HG03354 (cell line): ENCODE data around the gene LPP.

Experiments used
- ATAC-seq: cut with Tn5 transposase; IDR thresholded peaks from one replicate; pipeline ENCODE4 v1.9.1; 2021; ENCODE audit warnings: mild to moderate bottlenecking; ENCODE audit not compliant: unreplicated experiment, poor library complexity, severe bottlenecking

LPP gene

GRCh38 chr3:188188911-188189310 lies 35.0 kb downstream of the LPP start:
- no peak for ATAC-seq

- no peak for ATAC-seq
These were observed 37.5 kb downstream of the LPP start for GRCh38 chr3:188191460-188191859.

DNA sequence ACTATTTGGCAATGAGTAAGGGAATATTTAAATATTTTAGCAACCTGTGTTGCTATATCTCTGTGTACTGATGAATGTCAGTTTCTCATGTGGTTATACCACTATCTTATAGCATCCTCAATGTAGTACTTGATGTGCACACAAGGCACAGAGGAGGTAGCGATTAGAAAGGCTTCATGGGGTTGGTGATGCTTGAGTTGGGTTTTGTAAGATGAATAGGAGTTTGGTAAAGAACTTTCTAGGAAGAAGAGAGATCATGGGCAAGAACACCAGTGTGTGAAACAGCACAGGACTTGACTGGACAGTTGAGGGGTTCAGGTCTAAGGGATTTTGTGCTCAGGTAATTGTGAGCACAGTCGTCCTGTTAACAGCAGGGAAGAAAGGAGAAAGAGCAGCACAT lies 38.1 kb downstream of the LPP start:
- no peak for ATAC-seq

DNA sequence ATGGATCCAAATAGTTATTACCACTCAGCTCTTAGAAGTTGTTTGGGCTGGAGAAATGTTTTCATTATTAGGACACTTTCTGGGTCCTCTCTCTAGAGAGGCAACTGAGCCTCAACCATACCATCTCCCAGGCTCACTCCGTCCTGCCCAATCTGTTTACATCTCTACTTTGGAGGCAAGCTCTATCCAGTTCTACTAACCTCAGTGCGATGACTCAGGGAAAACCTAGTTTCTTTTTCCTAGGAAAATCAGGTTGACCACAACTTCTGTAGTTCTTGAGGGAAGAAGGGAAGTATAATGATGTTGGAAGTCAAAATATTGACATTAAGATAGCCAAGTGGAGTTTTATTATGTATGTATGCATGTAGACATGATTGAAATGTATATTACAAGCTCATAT lies 40.4 kb downstream of the LPP start:
- no peak for ATAC-seq

- no peak for ATAC-seq
These were observed 42.5 kb downstream of the LPP start for GRCh38 chr3:188196232-188196990.

DNA sequence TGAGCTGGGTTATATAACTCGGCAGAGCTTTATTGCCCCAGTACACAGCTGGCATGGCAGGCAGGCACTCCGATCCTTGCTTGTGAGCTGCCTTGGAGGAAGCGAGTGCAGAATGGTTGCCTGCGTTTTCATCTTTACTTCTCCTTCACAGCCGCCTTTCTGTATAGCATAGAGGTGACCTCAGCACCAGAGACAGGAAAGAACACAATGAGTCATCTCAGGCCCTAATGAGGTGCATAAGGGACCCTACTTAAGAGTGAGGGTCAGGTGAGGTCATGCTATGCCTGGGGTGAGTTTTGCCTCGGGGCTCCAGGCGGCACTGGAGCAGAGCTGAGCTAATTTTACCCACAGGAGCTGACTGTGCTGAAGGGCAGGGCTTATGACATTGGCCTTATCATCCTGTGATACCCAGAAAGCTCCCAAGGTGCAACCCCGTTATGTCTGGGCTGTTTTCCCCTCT lies 43.5 kb downstream of the LPP start:
- ATAC-seq, result no peak

- ATAC-seq, result no peak
These were observed 44.0 kb downstream of the LPP start for GRCh38 chr3:188198001-188198400.

GRCh38 chr3:188198760-188199327 lies 44.9 kb downstream of the LPP start:
- no peak for ATAC-seq

DNA sequence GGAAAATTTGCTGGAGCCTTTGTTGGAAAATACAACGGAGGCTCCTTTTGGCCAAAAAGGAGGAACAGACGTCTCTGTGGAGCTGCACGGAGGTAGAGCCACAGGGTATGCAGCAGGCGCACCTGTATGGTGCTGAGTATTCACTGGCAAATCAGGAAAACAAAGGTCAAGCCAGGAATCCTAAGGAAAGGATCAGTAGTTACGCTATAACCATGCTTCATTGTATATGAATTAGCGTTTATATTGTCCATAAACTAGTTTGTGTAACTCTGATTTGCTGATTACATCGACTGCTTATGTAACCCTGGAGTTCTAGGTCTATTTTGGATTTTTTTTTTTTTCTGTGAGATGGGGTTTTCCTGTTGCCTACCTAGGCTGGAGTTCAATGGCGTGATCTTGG lies 45.4 kb downstream of the LPP start:
- no peak for ATAC-seq

DNA sequence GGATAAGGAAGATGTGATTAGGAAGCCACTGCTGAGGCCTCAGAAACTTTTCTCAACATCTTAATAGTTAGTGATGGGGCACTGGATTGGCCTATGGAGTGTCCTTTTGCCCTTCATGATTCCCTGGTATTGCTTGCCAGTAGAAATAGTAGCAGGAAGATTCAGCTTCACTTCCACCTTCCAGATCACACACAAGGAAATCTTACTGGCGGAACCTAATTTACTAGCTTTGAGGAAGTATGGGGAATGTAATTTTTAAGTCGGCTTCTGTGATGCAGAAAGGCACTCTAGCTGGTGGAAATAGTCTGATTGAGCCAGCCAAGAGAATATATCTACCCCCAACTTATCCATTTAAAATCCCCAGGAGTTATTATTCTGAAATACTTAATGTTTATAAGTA lies 46.5 kb downstream of the LPP start:
- ATAC-seq, result no peak

DNA sequence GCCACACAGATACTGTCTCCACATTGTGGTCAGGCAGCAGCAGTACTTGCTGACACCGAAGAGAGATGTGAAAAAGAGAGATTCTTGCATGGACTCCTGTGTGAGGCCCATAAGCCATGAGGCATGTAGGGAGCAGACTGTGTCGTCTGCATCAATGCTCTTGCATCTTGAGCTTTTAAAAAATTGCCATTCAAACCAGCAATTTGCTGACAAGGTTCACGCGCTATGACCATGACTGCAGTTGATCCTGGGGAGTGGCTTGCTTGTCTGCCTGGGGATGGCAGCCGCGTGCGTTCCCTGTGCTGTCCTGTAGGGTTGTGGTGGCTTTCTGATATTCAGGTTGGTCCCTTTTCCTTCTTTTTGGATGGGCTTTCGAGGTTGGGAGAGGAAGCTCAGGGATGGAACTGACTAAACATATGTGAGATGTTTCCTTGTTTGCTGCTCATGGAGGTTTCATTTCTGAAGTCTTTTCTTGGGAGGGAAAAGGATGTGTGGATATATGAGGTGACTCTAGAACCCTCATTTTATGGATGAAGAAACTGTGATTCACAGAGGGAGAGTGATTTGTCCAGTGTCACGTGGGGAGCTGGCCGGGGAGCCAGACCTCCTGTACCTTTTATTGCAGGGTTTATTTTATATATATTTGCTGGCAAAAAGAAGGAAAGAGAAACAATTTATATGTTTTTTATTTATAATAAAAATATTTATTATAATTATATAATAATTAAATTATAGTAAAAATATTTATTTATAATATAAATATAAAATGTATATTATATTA lies 48.6 kb downstream of the LPP start:
- no peak for ATAC-seq

DNA sequence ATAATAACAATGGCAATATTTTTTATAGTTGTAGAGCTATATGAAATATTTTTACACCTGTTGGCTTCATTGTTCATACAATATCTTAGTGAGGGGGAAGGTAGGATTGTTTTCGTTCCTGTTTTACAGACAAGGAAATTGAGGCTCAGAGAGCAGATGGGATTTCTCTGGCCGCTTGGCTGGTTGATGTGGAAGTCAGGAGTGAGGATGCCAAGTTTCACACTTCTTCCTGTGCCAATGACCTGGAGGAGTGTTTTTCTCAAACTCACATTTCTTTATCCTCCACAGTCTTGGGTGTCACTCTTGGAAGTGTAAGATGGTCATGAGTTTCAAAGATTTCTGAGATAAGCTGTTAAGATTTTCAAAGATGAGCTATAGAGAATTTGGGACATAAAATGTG lies 50.6 kb downstream of the LPP start:
- no peak for ATAC-seq

DNA sequence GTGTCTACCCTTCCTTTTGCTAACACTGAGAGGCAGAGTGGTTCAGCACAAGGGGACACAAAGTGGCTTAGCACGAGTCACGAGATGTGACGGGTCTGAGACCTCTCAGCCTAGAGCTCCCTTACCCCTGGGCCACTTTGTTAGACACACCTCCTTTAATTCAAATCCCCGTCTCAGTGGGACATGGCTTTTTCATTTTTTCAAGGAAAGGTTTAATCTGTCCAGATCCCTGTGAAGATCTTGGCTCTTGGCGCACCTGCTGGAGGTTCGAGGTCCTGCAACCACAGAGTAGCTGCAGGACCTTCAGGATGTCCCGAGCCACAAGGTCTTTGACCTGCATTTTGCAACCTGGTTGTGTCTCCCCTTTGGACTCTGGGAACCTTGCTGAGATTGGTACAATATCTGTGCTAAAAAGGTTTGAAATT lies 52.0 kb downstream of the LPP start:
- no peak for ATAC-seq

GRCh38 chr3:188206787-188207186 lies 52.8 kb downstream of the LPP start:
- no peak for ATAC-seq

- ATAC-seq, result no peak
These were observed 54.1 kb downstream of the LPP start for GRCh38 chr3:188207941-188208515.

DNA sequence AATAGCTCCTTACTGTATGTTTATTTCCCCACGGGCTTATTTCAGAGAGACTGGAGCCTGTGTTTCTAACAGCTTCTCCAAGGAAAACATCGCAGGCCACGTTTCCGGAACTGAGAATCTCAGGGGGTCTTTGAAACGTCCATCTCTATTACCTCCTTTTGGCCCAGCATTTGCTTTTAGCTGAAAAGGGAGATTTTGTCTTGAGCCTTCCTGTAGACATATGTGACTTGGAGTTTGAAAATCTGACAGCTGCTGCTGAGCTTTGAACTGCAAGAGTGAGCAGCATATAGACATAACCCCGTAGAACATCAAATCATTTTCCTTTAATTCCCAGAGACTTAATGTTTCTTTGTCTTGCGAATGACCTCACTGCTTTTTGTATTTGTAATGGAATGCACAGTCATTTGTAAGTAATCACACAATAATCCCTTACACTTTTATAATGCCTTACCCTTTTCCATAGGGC lies 54.6 kb downstream of the LPP start:
- ATAC-seq, result no peak

GRCh38 chr3:188209034-188209433 lies 55.1 kb downstream of the LPP start:
- ATAC-seq, result no peak

DNA sequence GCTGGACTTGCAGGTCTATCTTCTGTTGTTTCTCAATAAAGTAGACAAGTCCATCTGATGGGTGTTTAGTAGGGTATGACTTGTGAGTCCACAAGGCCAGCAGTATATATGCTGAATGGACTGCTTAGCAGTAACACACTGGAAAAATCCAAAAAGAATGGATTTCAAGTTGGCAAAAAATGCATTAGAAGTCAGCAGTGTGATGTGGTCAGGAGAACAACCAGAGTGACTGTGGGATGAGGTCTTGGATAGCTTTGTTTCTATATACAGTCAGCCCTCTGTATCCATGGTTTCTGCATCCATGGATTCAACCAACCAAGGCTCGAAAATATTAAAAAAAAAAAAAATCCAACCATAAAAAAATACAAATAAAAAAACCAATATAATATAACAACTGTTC lies 55.8 kb downstream of the LPP start:
- no peak for ATAC-seq

DNA sequence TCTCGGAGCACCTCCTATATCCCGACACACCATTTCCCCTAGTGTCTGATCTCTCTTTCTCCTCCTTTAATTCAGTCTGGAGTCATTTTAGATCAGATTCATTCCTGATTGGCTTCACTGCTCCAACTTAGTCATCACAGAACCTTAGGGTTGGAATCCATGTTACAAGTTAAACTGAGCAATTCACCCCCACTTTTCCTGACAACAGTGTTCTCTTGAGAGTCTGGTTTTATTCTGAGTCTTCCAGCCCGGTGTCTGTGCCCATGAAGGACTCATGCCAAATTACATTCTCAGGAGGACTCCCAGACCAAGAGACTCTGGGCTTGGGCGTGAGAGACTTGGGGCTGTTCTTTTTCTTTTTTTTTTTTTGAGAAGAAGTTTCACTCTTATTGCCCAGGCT lies 57.5 kb downstream of the LPP start:
- no peak for ATAC-seq

- ATAC-seq, result no peak
These were observed 58.5 kb downstream of the LPP start for GRCh38 chr3:188212308-188212969.
